GF-D8 (cell line): ENCODE data around the gene EVI5.
"Not testable (repeated sequence)": the region's sequence is repeated elsewhere in the genome, so short reads cannot be mapped to it uniquely, and the experiment has no call there.

Experiments
- DNase-seq: peaks from one replicate; lab custom pipeline; 2025; lab: John Stamatoyannopoulos, UW

EVI5 gene

GRCh38 chr1:92748138-92748537, 36.8 kb downstream of the EVI5 start:
- DNase-seq, result no peak

- DNase-seq, result no peak
Measured at GRCh38 chr1:92747735-92748134, 37.2 kb downstream of the EVI5 start.

- DNase-seq, result not testable (repeated sequence)
Measured at GRCh38 chr1:92746255-92746654, 38.7 kb downstream of the EVI5 start.

- DNase-seq, result no peak
Measured at GRCh38 chr1:92743221-92743620, 41.7 kb downstream of the EVI5 start.

GRCh38 chr1:92739669-92740524, 45.0 kb downstream of the EVI5 start:
- DNase-seq, result no peak

- DNase-seq, result no peak
Measured at GRCh38 chr1:92736395-92736794, 48.5 kb downstream of the EVI5 start.

- DNase-seq, result no peak
Measured at GRCh38 chr1:92730476-92730875, 54.4 kb downstream of the EVI5 start.

GRCh38 chr1:92728697-92729096, 56.2 kb downstream of the EVI5 start:
- DNase-seq, result peak; percentile 37

- DNase-seq, result not testable (repeated sequence)
Measured at GRCh38 chr1:92723713-92724112, 61.2 kb downstream of the EVI5 start.

- no peak for DNase-seq
Measured at GRCh38 chr1:92721886-92722285, 63.0 kb downstream of the EVI5 start.

GRCh38 chr1:92721157-92721556, 63.8 kb downstream of the EVI5 start:
- not testable (repeated sequence) for DNase-seq

GRCh38 chr1:92715476-92715951, 69.4 kb downstream of the EVI5 start:
- not testable (repeated sequence) for DNase-seq

- no peak for DNase-seq
Measured at GRCh38 chr1:92713939-92714338, 71.0 kb downstream of the EVI5 start.

- DNase-seq, result no peak
Measured at GRCh38 chr1:92711473-92712165, 73.3 kb downstream of the EVI5 start.

- no peak for DNase-seq
Measured at GRCh38 chr1:92709738-92710137, 75.2 kb downstream of the EVI5 start.

GRCh38 chr1:92708368-92708950, 76.4 kb downstream of the EVI5 start:
- DNase-seq, result no peak

GRCh38 chr1:92707709-92708108, 77.2 kb downstream of the EVI5 start:
- no peak for DNase-seq

- no peak for DNase-seq
Measured at GRCh38 chr1:92707292-92707691, 77.6 kb downstream of the EVI5 start.

- no peak for DNase-seq
Measured at GRCh38 chr1:92705446-92705845, 79.5 kb downstream of the EVI5 start.

- no peak for DNase-seq
Measured at GRCh38 chr1:92701147-92701546, 83.8 kb downstream of the EVI5 start.

GRCh38 chr1:92698932-92699331, 86.0 kb downstream of the EVI5 start:
- DNase-seq, result no peak

GRCh38 chr1:92695104-92695503, 89.8 kb downstream of the EVI5 start:
- DNase-seq, result no peak

- peak; percentile 61 for DNase-seq
Measured at GRCh38 chr1:92691925-92692324, 93.0 kb downstream of the EVI5 start.
